Lower leg skin (tissue), 3 donors: ENCODE results near the gene IL11RA.

ENCODE experiments used
- POLR2A ChIP-seq, 2 donors: fragments of 450-650 bp; IDR thresholded peaks; one replicate each; pipeline ENCODE4 v1.6.1; 2016 to 2017; ENCODE audit warnings: antibody characterized with exemption in 2 of 2, mild to moderate bottlenecking in 1 of 2, moderate library complexity in 1 of 2
- TF ChIP-seq, protein P1 (sequence below), 3 donors: fragments of 450-650 bp; IDR thresholded peaks; one replicate each; pipeline ENCODE4 v1.5.1; 2016; ENCODE audit warnings: antibody characterized with exemption in 3 of 3, mild to moderate bottlenecking in 3 of 3, moderate library complexity in 2 of 3

DNA sequence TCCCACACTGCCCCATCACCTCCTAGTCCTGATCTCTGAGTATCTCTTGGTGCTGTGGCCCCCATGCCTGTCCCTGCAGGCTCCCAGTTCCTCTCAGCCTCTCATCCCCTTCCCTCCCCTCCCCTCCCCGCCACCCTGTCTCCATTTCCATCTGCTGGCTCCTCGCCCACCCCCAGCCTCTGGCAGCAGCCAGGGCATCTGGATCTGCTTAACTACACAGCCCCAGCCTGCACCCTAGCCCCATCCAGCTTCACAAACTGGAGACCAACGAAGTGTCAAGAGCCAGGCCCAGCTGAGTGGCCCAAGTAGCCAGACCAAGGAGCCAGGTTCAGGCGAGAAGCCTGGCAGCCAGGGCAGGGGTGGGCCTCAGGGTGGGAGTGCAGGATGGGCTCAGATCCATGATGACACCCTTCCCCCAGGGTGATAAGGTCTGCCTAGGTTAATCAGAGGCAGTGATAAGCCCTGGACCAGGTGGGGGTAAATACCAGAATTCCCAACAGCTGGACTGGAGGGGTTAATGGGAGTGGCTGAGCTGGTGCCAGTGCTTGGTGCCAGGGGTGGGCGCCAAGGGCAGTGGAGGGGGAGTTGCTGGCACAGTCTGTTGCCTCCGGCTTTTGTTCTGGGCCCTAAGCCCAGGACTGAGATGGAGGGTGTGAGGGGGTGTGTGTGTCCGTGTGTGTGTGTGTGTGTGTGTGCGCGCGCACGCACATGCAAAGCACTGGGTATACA is 2.5 kb downstream of the IL11RA start:
- TF ChIP-seq, protein P1, sequence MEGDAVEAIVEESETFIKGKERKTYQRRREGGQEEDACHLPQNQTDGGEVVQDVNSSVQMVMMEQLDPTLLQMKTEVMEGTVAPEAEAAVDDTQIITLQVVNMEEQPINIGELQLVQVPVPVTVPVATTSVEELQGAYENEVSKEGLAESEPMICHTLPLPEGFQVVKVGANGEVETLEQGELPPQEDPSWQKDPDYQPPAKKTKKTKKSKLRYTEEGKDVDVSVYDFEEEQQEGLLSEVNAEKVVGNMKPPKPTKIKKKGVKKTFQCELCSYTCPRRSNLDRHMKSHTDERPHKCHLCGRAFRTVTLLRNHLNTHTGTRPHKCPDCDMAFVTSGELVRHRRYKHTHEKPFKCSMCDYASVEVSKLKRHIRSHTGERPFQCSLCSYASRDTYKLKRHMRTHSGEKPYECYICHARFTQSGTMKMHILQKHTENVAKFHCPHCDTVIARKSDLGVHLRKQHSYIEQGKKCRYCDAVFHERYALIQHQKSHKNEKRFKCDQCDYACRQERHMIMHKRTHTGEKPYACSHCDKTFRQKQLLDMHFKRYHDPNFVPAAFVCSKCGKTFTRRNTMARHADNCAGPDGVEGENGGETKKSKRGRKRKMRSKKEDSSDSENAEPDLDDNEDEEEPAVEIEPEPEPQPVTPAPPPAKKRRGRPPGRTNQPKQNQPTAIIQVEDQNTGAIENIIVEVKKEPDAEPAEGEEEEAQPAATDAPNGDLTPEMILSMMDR (IDR thresholded peaks at IDR 0.05), result no peak
- no peak for TF ChIP-seq POLR2A (IDR thresholded peaks at IDR 0.05)
